Measurements from ENCODE around the gene CPE.
"Not testable (repeated sequence)": the region's sequence is repeated elsewhere in the genome, so short reads cannot be mapped to it uniquely, and the experiment has no call there.

The CPE gene

DNA sequence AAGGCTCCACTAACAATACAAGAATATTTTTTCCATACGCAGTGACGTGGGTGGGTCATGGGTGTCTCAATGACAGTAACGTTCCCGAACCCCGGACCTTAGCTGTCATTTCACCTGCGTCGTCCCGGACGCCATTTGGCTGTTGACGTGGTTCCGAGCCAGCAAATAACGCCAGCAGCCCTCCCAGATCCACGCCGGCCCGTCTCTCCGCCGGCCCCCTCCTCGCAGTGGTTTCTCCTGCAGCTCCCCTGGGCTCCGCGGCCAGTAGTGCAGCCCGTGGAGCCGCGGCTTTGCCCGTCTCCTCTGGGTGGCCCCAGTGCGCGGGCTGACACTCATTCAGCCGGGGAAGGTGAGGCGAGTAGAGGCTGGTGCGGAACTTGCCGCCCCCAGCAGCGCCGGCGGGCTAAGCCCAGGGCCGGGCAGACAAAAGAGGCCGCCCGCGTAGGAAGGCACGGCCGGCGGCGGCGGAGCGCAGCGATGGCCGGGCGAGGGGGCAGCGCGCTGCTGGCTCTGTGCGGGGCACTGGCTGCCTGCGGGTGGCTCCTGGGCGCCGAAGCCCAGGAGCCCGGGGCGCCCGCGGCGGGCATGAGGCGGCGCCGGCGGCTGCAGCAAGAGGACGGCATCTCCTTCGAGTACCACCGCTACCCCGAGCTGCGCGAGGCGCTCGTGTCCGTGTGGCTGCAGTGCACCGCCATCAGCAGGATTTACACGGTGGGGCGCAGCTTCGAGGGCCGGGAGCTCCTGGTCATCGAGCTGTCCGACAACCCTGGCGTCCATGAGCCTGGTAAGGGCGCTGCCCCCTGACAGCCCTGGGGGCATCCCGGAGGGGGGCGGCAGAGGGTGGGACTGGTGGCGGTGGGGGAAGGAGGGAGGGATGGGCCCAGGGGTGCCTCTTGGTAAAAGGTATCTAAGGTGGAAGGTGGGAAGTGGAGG lies at the start of gene CPE:
TSS of gene CPE (plus strand) at position 264 of the 933 bp plus-strand sequence. CDS start at position 478, 214 bp downstream.
- peak; percentile 39 to 48 for DNase-seq (ENCODE audit: low read depth in 2 of 2)

DNA sequence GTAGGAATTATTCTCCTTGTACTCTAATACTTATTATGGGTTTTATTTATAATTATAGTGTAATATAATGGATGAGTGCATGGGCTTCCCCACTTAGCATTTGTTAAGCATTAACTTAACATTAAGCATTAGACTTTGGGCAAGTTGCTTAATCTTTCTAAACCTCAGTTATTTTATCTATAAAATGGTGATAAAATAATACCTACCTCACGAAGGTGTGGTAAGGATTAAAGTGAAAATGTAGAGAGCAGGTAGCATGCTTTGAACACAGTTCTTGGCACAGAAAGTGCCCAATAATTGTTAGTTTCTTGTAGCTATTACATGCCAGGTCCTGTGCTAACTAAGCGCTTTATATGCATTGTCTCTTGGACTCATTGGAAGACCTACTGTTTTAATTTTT lies 48.7 kb upstream of the CPE start:
- no peak for DNase-seq (ENCODE audit: low read depth in 2 of 2)

DNA sequence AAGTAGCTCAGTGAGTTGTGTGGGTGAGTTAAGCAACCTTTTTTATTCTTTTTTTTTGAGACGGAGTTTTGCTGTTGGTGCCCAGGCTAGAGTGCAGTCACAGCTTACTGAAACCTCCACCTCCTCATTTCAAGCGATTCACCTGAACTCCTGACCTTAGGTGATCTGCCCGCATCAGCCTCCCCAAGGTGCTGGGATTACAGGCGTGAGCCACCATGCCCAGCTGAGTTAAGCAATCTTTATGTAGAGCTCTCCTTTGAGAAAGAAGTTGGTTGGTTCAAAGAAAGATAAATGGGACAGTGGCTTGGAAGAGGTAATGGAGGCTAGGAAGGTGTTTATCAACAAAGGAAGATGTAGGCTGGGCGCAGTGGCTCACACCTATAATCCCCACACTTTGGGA lies 48.1 kb upstream of the CPE start:
- DNase-seq (ENCODE audit: low read depth in 2 of 2) = no peak

DNA sequence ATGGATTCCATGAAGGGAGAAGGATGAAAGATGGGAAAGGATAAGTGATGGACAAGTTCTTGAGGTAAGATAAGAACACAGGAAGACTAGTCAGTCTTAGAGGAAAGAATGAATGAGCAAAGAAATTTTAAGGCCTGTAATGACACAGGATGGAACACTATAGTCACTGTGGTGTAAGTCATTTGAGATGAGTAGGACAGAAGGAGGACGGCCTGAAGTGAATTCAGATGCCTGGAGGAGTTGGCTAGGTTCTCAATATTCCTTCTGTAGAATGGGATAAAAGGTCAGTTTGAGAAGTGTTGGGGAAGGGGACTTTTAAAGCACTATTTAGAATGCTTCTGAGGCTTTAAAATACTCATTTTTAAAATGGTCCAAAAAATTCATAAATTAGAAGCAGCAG lies 47.4 kb upstream of the CPE start:
- no peak for DNase-seq (ENCODE audit: low read depth in 2 of 2)

DNA sequence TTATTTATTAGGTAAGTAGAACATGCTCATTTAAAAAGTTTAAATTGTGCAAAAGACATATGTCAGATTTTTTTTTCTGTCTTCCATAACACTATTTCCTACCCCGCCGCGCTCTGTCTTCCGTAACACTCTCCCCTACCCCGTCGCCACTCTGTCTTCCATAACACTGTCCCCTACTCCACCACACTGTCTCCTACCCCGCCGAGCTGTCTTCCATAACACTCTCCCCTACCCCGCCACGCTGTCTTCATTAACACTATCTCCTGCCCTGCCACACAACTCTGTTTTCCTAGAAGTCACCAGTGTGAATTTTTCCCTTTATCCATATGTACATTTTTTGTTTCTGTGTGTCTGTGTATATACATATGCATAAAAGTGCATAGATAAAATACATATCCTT lies 47.0 kb upstream of the CPE start:
- no peak for DNase-seq (ENCODE audit: low read depth in 2 of 2)

DNA sequence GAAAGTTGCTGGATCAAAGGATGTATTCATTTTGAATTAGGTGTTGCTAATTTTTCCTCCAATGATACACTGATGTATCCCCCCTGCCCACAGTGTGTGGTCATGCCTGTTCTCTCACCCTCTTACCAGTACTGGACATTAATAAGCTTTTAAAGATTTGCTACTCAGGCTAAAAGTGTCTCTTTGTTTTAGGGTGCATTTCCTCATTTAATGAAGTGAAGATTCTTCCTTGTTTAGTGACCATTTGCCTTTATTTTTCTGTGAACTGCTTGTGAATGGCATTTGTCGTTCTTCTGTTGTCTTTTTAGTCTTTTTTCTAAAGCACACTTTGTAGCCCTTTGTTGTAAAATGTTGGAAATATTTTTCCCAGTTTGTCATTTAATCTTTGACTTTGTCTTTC lies 46.3 kb upstream of the CPE start:
- no peak for DNase-seq (ENCODE audit: low read depth in 2 of 2)

DNA sequence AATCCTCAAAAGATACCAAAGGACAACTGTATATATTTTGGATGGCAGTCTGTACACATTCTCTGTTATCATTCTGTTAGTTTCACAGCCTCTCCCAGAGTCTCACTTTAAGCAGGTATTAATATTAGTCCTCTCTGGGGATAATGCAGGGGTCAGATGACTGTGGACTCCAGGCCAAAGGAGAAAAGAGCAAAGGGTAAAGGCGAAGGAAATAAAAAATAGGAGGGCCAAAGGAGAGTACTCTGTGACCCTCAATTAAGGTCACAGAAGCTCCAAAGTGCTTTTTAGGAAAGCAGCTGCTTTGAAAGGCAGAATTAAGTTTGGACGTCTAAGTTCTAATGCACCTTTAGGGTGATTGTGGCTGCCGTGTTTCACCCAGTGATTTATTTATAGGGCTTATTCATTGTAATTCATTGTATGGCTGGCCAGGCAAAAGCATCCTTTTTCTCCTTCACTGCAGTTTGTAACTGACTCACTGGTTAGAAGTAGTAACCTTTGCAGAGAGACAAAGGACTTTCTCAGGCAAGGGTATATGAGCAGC lies 43.6 kb upstream of the CPE start:
- DNase-seq (ENCODE audit: low read depth in 2 of 2) = no peak

DNA sequence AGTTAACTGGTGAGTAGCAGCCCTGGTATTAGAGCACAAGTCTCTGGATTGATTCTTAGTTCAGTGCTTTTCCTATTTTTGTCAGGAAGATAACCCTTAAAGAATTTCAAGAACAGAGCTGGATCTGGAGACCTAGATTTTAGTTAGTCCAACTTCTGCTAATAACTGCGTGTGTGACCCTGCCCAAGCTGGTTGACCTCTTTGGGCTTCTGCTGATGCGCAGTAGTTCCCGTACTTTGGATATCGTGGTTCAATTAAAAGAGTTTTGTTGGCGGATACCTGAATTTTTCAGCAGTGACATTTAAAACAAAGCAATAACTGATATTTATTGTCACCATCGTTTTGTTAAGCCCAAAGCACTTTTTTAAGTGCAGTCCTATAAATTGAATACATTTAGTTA lies 42.1 kb upstream of the CPE start:
- DNase-seq (ENCODE audit: low read depth in 2 of 2) = no peak

DNA sequence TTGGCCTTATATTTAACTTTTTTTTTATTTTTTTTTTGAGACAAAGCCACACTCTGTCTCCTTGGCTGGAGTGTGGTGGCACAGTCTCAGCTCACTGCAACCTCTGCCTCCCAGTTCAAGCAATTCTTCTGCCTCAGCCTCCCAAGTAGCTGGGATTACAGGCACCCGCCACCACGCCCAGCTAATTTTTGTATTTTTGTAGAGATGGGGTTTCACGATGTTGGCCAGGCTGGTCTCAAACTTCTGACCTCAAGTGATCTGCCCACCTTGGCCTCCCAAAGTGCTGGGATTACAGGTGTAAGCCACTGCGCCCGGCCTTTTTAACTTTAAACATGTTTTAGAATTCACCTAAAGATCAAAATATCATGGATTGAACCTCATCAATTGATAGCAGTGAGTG lies 36.5 kb upstream of the CPE start:
- DNase-seq (ENCODE audit: low read depth in 2 of 2) = not testable (repeated sequence)

DNA sequence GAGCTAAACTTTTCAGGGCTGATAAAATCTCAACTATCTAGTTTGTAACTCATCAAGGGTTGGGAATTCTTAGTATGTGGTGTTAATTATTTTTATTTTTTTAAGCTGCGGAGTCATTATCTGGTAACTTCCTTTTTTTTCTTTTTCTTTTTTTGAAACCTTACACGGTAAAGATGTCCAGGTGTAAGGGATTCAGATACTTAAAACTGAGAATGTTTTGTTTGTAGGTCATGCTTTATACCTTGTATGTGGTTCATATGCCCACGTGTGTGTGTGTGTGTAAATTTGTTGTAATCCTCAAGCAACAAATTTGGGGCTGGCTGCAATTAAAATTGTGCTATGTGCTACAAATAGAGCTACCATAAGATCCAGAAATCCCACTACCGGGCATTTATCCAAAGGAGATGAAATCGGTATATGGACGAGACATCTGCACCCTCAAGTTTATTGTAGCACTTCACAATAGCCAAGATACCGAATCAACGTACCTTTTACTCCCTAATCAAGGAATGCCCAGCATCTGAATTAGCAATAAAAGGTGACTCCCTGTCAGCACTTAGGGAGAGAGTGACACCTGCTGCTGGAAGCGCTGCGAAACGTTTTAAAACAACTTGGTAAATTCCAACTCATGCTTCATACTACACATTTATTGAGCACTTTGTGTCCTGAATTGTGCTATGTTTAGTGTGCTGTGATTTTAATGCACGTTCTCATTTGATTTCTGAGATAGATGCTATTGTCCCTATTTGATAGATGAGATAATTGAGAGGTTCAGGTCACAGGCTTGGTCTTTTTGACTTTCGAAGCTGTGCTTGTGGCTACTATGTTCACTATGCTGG lies 35.2 kb upstream of the CPE start:
- DNase-seq (ENCODE audit: low read depth in 2 of 2) = no peak

DNA sequence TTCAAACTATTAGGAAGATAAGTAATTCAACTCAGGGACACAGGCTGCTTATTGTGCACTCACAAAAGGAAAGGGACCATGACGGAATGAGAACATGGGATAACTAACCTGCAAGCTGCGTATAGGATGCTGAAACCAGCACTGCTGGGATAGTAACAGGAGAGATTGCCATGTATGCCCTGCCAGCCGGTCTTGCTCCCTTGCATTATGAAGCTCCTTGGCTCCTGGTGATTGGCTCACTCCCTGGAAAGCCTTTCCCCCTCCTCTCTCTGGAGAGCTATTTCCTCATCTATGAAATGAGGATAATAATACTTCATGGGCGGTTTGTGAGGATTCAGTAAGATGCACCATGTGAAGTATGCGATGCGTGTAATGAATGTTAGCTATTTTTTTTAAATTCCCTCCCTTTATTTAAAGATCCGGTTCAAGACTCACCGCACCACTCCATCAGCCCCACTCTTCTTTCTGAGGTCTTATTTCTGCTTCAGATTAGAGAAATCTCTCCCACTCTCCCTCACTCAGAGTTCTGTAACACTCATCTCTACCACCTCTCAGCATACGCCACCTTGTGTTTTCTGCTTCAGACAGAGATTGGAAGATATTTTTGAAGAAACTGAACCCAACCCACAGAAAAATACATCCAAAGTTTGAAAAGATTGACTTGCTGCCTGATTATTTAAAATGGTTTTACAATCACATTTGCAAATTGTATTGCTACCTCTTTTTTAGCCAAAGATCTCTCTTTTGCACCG lies 33.0 kb upstream of the CPE start:
- no peak for DNase-seq (ENCODE audit: low read depth in 2 of 2)

DNA sequence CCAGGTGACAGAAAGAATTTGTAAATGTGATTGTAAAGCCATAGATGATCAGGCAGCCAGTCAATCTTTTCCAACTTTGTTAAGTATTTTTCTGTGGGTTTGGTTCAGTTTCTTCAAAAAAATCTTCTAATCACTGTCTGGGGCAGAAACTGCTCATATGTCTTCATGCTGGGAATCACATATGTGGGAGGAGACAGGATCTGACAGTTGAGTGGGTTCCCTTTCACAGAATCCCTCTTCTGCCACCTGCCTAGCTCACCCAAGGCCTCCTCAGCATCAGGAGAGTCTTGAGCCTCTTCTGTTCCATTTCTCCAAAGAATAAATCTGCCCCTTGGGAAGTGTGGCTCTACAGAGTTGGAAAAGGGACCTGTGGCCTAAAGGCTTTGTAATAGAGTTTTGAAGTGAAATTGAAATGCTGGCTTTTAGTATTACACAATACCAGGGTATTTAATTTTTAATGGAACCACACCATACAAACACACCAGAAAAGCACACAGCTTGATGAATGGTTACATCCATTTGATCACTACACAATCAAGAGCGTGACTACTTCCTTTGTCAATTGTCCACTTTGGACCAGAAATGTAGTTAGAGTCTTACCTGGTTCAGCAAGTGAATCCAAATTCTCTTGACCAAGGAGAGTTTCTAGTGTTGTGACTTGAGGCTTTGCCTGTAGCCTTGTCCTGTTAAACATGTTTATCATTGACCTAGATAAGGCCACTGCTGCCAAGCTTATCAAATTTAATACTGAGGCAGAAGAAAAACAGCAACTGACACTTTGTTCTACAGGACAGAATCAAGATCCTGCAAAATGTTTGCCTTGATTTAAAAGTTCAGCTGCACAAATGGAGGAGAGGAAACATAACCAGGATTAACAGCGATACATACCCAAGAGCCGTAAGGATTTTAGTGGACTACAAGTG lies 30.9 kb upstream of the CPE start:
- no peak for DNase-seq (ENCODE audit: low read depth in 2 of 2)

DNA sequence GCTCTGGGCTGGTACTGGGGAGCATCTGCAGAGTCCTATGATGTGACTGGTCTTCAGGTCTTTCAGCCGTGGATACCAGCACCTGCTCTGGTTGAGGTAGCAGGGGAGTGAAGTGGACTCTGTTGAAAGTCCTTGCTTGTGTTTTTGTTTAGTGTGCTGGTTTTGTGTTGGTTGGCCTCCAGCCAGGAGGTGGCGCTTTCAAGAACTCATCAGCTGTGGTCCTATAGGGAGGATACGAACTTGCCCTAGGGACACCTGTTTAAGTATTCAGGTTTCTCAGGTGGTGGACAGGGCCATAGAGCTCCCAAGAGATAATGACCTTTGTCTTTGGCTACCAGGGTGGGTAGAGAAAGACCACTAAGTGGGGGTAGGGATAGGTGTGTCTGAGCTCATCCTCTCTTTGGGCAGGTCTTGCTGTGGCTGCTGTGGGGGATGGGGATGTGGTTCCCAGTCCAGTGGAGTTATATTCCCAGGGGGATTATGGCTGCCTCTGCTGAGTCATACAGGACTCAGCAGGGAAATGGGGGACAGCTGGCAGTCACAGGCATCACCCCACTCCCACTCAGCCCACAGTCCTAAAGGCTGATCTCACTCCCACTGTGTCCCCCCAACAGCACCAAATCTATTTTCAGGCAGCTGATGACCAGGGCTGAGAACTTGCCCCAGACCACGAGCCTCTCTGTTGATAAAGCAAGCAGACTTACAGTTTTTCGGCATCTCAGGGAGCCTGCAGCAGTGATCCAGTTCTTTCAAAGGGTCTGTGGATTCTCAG lies 27.3 kb upstream of the CPE start:
- no peak for DNase-seq (ENCODE audit: low read depth in 2 of 2)

DNA sequence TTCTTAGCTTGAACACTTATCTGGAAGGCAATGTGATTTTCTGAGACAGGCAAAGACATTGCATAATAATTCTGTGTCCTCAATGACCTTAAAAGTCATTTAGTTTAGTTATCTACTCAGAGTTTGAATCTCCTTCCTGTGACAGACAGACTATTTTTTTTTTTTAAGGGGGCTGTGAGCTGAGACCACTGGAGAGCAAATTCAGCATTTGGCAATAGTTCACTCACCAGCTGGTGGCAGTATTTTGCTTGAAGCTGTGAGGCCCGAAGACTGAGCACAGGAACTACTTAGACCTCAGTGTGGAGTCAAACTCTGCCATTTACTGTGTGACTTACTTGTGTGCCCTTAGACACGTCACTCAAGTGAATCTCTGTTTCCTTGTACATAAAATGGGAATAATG lies 22.9 kb upstream of the CPE start:
- DNase-seq (ENCODE audit: low read depth in 2 of 2) = no peak

DNA sequence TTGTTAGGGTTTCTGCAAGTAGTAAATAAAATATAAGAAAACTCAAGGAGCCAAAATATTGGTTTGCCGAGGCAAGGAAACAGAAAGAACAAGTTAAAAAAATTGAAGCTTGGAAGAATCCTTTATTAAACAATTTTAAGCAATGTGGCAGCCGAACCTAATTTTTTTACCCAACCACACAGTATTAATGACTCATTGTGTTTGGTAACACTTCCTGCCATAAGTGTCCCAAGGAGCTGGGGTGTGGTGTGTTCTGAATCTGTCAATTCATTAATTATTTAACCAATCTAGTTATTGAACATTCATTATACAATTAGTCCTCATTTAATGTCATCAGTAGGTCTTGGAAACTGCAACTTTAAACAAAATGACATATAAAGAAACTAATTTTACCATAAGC lies 19.3 kb upstream of the CPE start:
- no peak for DNase-seq (ENCODE audit: low read depth in 2 of 2)

DNA sequence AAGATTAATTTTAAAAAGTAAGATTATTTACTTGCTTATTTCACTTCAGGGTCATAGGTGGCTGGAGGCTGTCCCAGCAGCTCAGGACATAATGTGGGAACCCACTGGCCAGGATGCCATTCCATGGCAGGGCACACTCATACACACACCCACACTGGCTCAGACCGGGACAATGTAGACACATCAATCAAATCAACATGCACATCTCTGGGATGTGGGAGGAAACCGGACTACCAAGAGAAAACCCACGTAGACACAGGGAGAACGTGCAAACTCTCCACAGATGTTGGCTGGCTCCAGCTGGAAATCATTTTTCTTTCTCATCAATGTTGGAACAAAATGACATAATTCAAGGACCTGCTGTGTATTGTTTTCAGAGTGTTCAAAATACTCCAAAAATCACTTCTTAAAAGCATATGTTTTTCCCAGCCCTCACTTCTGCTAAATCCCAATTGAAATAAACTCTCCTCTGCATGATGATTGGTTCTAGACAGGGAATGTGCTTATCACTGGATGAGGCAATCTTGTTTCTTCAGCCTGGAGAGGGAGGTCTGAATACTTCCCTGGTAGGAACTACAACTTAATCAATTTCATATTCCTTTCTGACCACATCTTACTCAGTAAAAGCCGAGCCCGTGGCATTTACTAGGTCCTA lies 18.6 kb upstream of the CPE start:
- no peak for DNase-seq (ENCODE audit: low read depth in 2 of 2)

DNA sequence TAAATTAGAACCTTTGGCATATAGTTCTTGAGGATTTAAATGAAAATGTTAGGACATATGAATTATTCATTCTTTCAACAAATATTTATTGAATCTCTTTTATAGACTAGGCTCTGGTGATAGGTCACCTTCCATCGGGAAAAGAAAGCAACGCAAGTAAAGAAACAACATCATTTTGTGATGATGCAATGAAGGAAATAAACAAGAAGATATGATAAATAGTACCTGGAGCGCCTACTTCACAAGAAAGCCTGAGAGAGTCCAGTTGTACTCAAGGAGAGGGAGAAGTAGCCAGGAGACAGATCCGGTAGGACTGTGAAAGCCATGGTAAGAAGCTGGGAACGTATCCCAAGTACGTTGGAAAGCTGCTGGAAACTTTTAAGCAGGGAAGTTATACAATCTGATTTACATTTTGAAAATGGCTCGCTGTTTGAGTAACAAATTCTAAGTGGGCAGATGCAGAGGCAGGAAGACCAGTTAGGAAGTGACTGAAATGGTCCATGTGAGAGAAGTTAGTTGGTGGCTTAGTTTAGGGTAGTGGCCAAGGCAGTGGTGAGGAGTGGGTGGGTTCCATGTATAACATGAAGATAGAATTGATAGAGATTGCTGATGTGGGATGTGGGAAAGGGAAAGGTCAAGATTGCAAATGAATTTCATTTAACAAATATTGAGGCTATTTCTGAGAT lies 17.7 kb upstream of the CPE start:
- DNase-seq (ENCODE audit: low read depth in 2 of 2) = no peak

DNA sequence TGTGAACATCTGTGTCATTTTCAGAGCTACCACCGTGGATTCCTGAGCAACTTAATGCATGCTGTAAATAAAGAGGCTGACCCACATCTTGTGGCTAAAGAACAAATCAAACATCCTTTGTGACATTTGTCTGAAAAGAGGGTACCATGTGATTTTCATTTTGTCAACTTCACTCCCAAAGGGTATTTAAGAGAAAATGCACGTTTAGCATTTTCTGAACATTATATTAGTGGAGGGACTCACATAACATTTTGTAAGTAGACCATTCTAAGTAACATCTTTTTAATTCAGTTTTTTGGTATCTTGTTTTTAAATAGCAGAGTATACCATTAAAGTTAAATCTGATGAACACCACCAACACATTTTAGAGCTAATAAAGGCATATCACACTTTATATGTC lies 17.0 kb upstream of the CPE start:
- DNase-seq (ENCODE audit: low read depth in 2 of 2) = no peak
